ENCODE results near the gene SAMD4B. TPM values are rescaled to one million over a fixed set of nuclear protein-coding genes. Genes with fewer than 3 reads are reported as not detected.
"Not testable (repeated sequence)": the region's sequence is repeated elsewhere in the genome, so short reads cannot be mapped to it uniquely, and the experiment has no call there.

Gene SAMD4B
- total RNA-seq, 1 donor from 2014 or later = 21.8 TPM

DNA sequence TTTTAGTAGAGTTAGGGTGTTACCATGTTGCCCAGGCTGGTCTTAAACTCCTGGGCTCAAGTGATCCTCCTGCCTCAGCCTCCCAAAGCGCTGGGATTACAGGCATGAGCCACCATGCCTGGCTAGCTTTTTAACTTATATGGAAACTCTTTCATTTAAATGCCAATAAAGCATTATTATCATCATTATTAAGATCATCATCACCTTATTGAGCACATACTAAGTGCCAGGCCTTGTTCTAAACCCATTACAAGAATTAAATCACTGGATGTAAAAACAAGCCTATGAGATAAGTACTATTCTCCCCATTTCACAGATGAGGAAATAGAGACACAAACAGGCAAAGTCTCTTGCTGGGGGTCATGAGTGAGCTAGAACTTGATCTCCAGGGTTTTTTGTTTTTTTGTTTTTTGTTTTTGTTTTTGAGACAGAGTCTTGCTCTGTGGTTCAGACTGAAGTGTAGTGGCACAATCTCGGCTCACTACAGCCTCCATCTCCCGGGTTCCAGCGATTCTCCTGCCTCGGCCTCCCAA is 7.7 kb upstream of the SAMD4B start:
- DNase-seq (ENCODE audit: low read depth in 2 of 2) = no peak

DNA sequence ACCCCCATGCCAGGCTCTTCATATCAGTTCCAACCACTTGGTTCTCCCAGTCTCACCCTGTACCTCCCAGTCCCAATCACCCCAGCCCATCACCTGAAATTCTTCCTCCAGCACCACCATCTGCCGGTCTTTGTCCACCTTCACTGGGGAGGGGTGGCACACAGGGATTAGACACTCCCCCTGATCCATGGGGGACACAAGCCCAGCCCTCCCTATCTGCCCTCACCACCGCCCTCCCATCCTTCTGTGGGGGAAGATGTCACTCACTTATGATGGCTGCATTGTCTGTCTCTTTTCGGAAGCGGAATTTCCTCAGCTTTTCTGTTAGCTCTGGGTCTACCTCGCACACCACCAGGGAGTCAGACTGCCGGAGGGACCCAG is 7.1 kb upstream of the SAMD4B start:
- peak in 1 of 2 donors; percentile 58 for DNase-seq (ENCODE audit: low read depth in 2 of 2)

DNA sequence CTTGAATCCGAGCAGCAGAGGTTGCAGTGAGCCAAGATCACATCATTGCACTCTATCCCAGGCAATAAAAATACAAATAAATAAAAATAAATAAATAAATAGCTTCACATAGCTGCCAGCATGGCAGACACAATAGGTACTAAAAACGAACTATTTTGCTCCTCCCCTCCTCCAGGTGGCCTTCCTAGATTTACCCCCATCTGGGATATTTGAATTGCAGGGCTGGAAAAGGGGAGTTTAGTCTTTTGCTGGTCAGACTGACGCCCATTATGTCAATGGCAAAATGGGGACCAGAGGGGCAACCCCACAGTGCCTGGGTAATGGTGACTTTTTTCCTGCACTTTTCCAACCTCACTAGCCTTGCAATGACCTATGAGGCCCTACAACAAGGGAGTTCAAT is 5.7 kb upstream of the SAMD4B start:
- DNase-seq (ENCODE audit: low read depth in 2 of 2) = no peak

DNA sequence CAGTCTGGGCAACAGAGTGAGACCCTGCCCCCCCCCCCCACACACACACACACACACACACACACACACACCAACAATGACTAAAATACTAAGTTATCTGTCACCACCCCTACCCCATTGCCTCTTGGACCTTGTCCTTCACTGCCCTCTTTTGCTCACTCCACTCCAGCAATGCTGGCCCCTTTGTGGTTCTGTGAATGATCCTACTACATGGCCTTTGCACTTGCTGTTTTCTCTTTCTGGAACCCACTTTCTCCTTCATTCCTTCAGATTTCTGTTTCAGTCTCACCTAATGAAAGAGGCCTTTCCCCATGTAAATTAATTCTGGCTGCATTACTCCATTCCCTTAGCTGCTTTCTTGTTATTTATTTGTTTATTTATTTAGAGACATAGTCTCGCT is 2.5 kb upstream of the SAMD4B start:
- DNase-seq (ENCODE audit: low read depth in 2 of 2) = no peak

DNA sequence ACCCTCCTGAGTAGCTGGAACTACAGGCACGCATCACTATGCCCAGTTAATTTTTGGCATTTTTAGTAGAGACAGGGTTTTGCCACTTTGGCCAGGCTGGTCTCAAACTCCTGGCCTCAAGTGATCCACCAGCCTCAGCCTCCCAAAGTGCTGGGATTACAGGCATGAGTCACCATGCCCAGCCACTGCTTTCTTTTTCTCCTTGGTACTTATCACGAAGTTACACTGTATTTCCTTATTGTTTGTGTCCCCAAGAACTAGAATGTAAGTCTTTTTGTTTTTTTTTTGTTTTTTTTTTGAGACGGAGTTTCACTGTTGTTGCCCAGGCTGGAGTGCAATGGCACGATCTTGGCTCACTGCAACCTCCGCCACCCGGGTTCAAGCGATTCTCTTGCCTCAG is 2.1 kb upstream of the SAMD4B start:
- DNase-seq (ENCODE audit: low read depth in 2 of 2) = not testable (repeated sequence)

DNA sequence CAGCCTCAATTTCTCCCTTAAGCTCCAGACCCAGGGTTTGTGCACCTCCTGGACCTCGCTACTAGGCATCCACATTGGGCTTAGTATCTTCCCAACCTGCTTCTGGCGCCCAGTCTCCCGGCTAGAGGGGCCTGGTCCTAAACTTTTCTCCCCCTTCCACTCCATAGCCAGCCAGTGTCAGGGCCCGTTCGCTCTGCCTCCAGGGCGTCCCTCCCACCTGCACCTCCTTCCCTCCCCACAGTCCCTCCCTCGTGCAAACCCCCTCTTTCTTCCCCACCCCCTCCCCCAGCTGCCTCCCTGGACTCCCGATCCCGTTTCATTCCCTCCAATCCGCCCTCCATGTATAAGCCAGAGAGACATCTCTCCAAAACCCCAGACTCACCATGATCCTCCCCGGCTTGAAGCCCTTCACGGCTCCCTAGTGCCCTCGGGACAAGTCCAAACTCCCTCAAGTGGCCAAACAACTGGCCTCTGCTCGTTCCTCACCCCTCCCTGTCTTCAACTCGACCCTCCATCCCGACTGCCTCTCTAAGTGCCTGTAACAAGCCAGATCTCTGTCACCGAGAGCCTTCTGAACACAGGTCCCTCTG is 997 bp upstream of the SAMD4B start:
- no peak for DNase-seq (ENCODE audit: low read depth in 2 of 2)

DNA sequence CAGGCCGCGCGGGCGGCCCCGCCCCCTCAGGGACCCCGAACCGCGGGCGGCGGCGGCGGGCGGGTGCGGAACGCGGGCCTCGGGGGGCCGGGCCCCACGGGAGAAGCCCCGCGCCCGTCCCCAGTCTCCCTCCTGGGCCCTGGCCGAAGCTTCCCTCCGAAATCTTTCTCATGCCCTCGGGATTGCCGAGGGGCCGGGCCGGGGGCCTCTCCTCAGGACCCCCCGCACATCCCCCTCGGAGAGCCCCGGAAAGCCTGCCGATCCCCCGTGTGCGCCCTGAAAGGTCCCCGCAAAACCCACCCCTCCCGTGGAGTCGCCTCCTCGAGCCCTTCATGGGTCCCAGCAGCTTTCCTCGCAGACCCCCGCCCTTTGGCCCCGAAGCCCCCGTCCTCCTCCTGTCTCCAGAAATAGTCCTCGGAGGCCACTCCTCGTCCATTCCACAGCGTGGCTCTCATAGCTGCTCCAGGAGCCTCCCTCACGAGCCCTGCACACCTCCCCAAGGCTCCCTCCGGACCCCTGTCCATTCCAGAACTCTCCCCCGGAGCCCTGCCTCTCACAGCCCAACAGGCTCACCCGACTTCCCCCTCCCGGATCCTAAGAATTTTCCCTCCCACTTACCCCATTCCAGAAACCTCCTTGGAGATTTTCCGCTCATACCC is 555 bp downstream of the SAMD4B start:
- DNase-seq (ENCODE audit: low read depth in 2 of 2) = peak in 1 of 2 donors; percentile 21

DNA sequence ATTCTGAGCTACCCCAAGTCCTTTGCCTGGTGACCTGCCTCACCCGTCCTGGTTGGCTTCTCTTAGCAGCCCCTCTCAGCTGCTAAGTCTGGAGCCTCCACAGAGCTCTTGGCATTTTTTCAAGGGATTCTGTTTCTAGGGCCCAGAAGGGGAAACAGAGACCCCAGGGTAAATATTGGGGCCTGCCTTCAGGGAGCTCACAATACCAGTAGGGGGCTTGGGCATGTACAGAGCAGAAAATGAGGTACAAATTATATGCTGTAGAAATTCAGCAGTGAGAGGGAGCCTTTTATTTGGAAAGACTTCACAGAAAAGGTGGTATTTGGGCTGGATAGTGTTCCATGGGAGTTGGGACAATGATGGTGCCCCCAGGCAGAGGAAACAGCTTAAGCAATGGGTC is 3.7 kb downstream of the SAMD4B start:
- no peak for DNase-seq (ENCODE audit: low read depth in 2 of 2)

DNA sequence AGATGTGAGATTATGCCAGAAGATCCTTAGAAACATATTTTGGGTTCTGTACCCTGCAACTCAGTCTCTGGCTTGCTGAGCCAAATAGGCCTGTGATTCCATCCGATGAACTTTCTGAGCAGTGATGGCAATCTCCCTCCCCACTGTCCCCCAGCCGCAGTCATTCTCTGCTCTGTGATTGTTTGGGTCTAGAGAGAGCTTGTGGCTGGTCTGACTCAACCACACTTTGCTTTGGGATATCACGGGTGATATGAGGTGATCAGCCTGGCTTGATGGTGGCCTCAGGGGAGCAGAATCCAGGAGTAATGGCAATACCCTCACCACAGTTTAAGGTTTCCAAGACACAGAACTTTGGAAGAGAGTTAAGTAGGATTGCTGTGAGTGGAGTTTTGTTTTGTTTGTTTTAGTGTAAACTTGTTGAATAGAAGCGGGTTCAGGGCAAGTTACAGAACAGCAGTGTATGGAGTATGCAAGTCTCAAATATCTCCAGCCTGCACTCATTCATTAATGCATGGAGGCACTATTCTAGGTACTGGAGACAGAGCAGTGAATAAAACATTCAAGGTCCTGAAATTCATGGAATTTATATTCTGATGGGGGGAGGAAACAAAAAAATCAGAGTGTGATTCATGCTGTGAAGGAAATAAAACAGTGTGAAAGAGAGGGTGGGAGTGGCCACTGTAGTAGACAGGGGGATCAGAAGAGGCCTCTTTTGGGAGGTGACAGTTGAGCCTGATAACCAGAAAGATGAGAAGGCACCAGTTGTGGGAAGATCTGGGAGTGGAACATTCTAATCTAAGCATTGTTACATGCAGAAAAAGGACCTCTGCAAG is 5.3 kb downstream of the SAMD4B start:
- DNase-seq (ENCODE audit: low read depth in 2 of 2) = peak in 1 of 2 donors; percentile 42

DNA sequence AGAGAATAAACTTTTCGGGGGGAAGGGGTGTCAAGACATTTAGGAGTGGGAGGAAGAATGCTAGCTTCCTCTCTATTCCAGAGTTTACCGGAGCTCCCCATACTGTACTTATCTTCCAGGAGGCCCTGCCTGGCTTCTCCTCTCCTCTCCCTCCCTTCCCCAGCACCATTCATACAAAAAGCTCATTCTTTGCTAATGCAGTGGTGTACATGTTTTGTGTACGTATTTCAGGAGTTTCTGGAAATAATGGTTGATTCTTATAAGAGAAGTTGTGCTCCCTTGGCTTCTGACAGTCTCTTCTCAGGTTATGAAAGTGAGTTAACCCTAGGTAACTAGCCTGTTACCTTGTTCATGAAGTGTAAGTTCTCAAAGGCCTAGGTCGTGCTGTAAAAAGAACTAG is 7.1 kb downstream of the SAMD4B start:
- no peak for DNase-seq (ENCODE audit: low read depth in 2 of 2)

DNA sequence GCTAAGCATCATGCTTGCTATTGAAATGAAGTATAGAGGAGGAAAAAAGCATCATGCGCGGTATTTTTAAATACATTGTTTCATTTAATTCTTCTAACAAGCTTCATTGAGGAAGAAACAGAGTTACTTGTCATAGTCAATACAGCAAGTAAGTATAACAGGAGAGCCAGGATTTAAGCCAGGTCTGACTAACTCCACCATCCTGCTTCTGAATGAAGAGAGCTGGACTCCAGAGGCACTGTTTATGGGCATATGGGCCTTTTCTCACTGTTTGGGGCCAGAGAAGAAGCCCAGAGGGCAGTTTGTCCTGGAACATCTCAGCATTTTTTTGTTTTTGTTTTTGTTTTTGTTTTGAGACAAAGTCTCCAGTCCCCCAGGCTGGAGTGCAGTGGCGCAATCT is 7.9 kb downstream of the SAMD4B start:
- no peak for DNase-seq (ENCODE audit: low read depth in 2 of 2)

DNA sequence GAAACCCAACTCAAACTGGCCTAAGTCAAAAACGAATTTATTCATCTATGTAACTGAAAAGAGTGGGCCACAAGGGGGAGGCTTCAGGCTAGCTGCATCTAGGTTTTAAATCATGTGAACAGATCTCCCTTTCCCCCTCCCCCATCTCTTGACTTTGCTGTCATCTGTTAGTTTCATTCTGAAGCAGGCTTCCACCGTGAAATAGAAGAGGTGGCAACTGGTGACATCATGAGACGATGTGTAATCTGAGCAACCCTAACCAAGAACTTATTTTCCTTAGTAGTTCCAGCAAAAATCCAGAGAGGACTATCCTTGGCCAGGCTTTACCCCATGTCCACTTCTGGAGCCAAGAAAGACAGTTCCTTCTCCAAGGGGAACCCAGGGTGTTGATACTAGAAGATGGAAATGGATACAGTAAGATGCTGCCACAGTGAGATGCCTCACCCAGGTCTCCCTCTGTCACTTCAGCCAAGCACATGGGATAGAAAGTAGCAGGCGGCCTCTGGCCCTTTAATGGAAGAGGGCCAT is 9.4 kb downstream of the SAMD4B start:
- peak in 1 of 2 donors; percentile 5 for DNase-seq (ENCODE audit: low read depth in 2 of 2)

DNA sequence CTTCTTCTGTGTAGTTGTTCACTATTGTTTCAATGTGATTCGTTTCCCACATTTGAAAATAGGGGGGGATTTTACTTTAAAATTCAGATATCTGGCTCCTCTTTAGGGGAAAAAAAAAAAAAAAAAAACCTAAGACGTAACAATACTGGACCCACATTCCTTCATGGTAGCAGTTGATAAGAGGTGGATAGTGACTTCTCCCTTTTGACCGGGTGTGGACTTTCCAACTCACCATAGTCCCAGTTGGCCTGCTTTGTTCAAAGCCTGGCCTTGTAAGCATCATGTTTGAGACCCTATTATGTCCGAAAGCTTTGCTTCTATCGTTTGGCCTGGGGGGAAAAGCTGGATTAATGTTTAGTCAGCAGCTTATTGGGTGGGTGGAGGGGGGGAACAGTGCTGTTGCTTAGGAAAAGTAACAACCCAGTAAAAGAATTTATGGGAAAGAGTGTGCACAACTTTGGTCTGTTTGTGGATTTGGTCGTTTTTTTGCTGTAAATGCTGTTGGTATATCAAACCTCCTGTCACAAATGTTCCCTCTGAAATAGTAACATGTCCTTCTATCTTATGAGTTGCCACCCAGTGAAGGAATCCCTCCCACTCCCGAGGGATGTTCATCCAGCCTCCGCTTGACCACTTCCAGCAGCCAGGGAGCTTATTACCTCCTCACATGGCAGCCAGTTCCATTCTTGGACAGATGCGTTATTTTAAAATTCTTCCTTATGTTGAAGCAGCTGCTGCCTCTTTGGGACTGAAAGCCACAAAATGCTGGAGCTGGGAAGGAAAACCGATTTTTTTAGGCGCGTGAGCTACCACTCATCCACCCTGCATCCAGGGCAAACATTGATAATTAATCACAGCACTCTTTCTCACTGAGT is 10.4 kb downstream of the SAMD4B start:
- DNase-seq (ENCODE audit: low read depth in 2 of 2) = no peak

DNA sequence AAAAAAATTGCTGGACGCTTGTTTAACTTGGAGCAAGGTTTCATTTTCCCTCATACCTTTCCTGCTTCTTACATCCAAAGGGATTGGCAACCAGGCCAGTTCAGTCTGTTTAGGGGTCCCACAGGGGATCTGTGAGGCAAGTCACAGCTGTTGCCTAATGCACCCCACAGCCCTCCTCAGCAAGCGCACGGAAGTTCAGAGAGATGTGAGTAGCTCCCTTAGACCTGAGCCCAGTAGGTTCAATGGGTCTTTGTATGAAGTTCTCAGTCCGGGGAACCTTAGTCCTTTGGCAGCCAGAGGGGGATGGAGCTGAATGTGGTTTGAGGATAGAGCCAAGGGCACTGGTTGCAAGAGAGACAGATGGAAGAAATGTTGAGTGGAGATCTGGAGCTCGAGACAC is 13.0 kb downstream of the SAMD4B start:
- no peak for DNase-seq (ENCODE audit: low read depth in 2 of 2)

DNA sequence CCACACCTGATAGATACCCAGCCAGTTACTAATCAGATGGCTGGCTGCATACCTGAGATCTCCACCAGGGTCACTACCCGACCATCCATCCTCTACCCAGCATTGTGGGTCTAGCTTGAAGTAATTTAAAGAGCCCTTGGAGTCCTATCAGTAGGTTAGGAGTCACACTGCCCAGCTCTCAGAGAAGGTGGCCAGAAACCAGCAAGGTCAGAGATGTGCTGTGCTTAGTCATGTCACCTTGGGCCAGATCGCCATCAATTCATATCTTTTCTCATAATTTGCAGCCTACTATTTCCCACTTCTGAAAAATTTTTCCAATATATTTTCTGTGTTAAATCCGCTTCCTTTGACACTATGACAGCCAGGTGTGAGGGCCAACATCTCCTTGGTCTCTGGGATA is 13.9 kb downstream of the SAMD4B start:
- DNase-seq (ENCODE audit: low read depth in 2 of 2) = no peak

DNA sequence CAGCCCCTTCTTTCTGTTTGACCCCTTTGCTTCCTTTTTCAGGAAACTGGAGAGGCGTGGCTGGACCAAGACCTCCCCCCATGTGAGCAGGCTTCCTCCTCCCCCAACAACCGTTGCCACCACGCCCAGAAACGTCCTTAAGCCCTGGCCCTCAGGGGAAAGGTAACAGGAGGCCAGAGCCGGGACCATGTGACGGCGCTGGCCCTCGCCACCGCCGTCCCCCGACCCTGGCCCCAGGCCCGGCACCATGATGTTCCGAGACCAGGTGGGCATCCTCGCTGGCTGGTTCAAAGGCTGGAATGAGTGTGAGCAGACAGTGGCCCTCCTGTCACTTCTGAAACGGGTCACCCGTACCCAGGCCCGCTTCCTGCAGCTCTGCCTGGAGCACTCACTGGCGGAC is 14.4 kb downstream of the SAMD4B start:
- DNase-seq (ENCODE audit: low read depth in 2 of 2) = no peak

DNA sequence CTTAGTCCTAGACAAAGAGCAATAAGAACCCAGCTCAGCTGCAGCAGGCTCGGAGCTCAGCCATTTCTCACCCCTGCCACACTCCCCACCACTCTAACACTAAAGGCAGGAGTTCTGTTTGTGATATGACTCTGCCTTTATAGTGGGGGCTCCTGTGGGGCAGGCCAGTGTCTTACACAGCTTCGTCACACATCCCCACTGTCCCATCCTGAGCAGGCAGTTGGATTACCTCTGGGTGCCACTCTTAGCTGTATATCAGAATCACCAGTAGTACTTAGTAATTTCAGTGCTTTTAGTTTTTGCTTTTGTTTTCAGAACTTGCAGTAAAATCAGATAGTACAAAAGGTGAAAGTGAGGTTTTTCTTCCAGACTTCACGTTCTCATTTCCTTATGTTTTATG is 16.8 kb downstream of the SAMD4B start:
- DNase-seq (ENCODE audit: low read depth in 2 of 2) = no peak

DNA sequence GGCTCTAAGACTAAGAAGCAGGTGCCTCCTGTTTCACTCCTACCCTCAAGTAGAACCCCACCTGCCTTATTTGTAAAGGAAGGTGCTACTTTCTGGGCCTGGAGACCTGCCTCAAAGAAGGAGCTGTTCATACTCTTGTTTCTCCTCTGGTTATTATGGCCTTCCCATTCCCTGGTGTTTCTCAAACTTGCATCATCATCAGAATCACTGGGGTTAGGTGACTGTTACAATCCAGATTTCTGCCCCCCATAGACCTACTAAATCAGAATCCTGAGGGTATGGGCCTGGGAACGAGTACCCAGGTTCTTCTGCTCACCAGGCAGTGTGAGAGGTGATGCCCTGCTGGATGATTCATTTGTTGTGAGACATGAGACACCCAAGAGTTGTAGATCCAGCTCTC is 18.4 kb downstream of the SAMD4B start:
- DNase-seq (ENCODE audit: low read depth in 2 of 2) = no peak

DNA sequence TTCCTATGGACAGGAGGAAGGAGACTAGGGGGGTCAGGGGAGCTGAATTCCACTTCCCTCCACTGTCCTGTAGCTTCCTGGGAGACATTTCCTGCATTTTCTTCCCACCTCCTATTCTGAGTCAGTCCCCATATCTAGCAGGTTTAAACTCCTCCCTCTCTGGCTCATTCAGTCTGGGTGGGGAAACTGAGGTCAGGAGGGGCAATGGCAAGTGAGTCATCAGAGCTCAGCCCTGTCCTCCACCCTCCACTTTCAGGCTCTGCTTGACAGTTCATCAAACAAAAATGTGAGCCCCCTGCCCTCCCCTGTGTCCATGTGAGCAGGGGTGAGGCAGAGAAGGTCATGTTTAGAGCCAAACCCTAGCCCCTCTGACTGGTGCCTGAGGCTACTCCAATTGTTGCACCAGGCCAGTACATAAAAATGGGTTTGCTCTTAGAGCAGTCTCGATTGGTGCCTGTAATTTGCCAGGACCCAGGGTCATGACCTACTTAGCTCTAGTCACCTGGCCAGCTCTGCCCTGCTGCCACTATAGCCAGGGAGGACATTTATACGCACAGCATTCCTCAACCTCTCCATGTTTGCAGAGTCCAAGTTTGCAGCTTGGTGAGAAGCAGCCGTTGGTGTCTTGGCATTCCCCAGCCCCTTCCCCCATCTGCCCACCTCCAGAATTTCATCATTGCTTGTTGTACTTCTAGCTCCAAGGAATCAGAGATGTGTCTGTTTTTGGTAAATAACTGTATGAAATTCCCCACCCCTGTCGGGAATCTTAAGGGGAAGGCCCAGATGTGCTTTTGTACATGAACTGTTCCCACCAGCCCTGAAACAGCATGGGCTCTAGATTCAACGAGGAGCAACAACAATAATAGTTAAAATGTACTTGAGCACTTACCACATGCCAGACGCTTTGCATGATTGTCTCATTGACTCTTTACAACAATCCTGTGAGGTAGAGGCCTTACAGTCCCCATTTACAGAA is 20.7 kb downstream of the SAMD4B start:
- DNase-seq (ENCODE audit: low read depth in 2 of 2) = peak in 1 of 2 donors; percentile 50

DNA sequence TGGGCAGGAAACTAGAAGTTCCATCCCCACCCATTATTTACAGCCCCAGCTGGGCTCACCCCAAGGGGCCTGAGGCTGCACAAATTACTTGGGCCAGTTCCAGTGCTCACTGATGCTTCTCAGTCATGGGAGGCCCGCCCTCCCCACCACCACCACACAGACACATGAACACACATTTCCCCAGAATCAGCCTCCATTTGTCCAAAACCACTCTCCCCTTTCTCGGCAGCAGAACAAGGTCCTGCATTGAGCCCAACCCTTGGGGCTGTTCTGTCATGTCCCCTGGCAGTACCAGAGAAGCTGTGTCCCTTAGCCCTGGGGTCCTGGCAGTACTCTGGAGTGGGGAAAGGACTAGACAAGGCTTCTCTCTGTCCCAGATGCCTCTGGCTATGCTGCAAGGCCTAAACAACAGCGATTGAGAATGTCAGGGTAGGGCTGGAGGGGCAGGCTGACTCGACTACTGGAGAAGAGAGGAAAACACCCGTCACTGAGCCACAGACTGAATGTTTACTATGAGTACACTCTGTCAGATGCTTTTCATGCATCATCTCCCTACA is 21.8 kb downstream of the SAMD4B start:
- peak in 1 of 2 donors; percentile 20 for DNase-seq (ENCODE audit: low read depth in 2 of 2)
